Activated naive CD4-positive, alpha-beta T cell (primary cell): ENCODE results near the gene PKD1.
"Not testable (repeated sequence)": the region's sequence is repeated elsewhere in the genome, so short reads cannot be mapped to it uniquely, and the experiment has no call there.

ENCODE experiments used
- DNase-seq, 4 experiments: peaks; one replicate each; lab custom pipeline; 2025; lab: John Stamatoyannopoulos, UW

The PKD1 gene

GRCh38 chr16:2107121-2107790 lies 28.4 kb downstream of the PKD1 start:
- DNase-seq, result not testable (repeated sequence)

GRCh38 chr16:2106211-2106610 lies 29.5 kb downstream of the PKD1 start:
- not testable (repeated sequence) for DNase-seq

GRCh38 chr16:2105769-2106168 lies 29.9 kb downstream of the PKD1 start:
- DNase-seq, result not testable (repeated sequence)

- DNase-seq, result not testable (repeated sequence)
Observed at GRCh38 chr16:2105291-2105690, 30.4 kb downstream of the PKD1 start.

GRCh38 chr16:2104464-2104863 lies 31.2 kb downstream of the PKD1 start:
- DNase-seq, result not testable (repeated sequence)

GRCh38 chr16:2102471-2102870 lies 33.2 kb downstream of the PKD1 start:
- DNase-seq, result no peak

GRCh38 chr16:2101581-2101980 lies 34.1 kb downstream of the PKD1 start:
- DNase-seq, result not testable (repeated sequence)

- DNase-seq, result not testable (repeated sequence)
Observed at GRCh38 chr16:2097689-2098088, 38.0 kb downstream of the PKD1 start.

- no peak for DNase-seq
Observed at GRCh38 chr16:2096853-2097595, 38.7 kb downstream of the PKD1 start.

GRCh38 chr16:2095918-2096582 lies 39.6 kb downstream of the PKD1 start:
- DNase-seq, result no peak

- no peak for DNase-seq
Observed at GRCh38 chr16:2095315-2095853, 40.3 kb downstream of the PKD1 start.

- no peak for DNase-seq
Observed at GRCh38 chr16:2093793-2094192, 41.9 kb downstream of the PKD1 start.

GRCh38 chr16:2092866-2093265 lies 42.8 kb downstream of the PKD1 start:
- no peak for DNase-seq

GRCh38 chr16:2092256-2092620 lies 43.5 kb downstream of the PKD1 start:
- DNase-seq, result no peak

GRCh38 chr16:2091547-2092255 lies 44.0 kb downstream of the PKD1 start:
- no peak for DNase-seq

GRCh38 chr16:2090777-2091546 lies 44.7 kb downstream of the PKD1 start:
- DNase-seq, result no peak

- no peak for DNase-seq
Observed at GRCh38 chr16:2090481-2090776, 45.3 kb downstream of the PKD1 start.

- no peak for DNase-seq
Observed at GRCh38 chr16:2089706-2090480, 45.8 kb downstream of the PKD1 start.

- DNase-seq, result no peak
Observed at GRCh38 chr16:2088759-2089358, 46.8 kb downstream of the PKD1 start.
